Measurements from ENCODE around the gene RGMB.

- TF ChIP-seq CTCF (IDR thresholded peaks at IDR 0.05): peak in 1 of 4 experiments; percentile 29
- TF ChIP-seq POLR2AphosphoS5 (IDR thresholded peaks at IDR 0.05): no peak
These were observed 22.8 kb upstream of the RGMB start for GRCh38 chr5:98750693-98751092.

Data from gastroesophageal sphincter (tissue), 3 donors.